Measurements from ENCODE around the gene SNAPC5. TPM values are rescaled to one million over a fixed set of nuclear protein-coding genes. Genes with fewer than 3 reads are reported as not detected.

The SNAPC5 gene
- total RNA-seq, 4 donors from 2014 or later, result 2.6 to 64.0 (median 32.1) TPM

DNA sequence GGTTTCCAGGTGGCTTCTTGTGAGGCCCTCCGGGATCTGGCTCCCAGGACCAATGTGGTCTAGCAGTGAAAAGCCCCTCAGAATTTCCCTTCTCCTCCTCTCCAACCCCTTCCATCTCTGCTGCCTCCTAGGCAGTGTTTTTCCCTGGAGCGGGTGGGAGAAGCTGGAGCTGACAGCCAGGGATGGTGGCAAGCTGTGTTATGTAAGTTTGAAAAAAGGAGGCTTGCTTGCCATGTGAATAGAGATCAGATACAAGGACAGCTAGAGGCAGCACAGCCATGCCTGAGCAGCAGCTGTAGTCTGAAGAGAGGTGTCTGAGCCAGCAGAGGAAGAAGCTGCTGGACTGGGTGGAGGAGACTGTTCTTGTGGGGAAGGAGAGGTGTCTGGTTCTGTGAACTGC, 20.6 kb downstream of the SNAPC5 start:
- intact Hi-C loops (cut with DNase I; ENCODE audit: low total_unique reads) (no loop called here), in situ Hi-C loops (cut with MboI; ENCODE audit: low pct_ligation_motif_present in 1 of 4, low pct_unique_long_range_greater_than_20kb in 1 of 4, low sequenced_read_pairs in 3 of 4) (loop anchor here in 1 of 4 donors (25.0 kb wide), 1 partner anchor 90 kb away; the partner anchor contains the start of gene MAP2K1)
- Histone ChIP-seq H3K4me1 (no peaks in the 10 kb centered on the region), H3K27me3 (no peaks in the 10 kb centered on the region), H3K27ac (no peak overlapping the region), H3K36me3 (peaks cover 0 to 9% (median 0%) of the 10 kb centered on the region in 4 donors), H3K9me3 (no peaks in the 10 kb centered on the region), H3K4me3 (no peak overlapping the region)
- DNase-seq, result no peak
- TF ChIP-seq POLR2AphosphoS5 (IDR thresholded peaks at IDR 0.05), result no peak
- TF ChIP-seq EP300 (IDR thresholded peaks at IDR 0.05; ENCODE audit: low read depth), result no peak
- no peak for TF ChIP-seq POLR2A (IDR thresholded peaks at IDR 0.05)
- TF ChIP-seq, protein P1, sequence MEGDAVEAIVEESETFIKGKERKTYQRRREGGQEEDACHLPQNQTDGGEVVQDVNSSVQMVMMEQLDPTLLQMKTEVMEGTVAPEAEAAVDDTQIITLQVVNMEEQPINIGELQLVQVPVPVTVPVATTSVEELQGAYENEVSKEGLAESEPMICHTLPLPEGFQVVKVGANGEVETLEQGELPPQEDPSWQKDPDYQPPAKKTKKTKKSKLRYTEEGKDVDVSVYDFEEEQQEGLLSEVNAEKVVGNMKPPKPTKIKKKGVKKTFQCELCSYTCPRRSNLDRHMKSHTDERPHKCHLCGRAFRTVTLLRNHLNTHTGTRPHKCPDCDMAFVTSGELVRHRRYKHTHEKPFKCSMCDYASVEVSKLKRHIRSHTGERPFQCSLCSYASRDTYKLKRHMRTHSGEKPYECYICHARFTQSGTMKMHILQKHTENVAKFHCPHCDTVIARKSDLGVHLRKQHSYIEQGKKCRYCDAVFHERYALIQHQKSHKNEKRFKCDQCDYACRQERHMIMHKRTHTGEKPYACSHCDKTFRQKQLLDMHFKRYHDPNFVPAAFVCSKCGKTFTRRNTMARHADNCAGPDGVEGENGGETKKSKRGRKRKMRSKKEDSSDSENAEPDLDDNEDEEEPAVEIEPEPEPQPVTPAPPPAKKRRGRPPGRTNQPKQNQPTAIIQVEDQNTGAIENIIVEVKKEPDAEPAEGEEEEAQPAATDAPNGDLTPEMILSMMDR (IDR thresholded peaks at IDR 0.05), result no peak
- 88% methylated on average over 2 of the region's 2 CpGs; no CpG with 5 or more reads in 1 of the 2 donors for WGBS, 2 donors (ENCODE audit: low coverage in 1 of 2)

DNA sequence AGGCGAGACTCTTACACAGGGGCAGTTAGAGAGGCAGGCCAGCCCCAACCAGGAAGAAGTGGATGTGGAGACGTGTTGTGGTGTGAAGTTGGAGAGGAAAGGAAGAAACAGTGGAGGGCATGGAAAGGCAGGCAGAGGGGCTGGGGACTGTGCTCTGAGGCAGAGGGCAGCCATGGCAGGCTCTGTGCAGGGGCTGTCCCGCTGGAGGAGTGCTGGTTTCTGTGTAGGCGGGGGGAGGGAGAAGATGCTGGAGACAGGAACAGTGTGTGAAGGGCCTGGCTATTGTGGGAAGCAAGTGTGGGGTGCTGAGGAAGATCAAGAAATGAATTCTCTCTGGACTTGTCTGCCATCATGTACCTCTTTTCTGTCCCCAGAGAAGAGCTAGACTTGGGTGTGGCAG, 21.0 kb downstream of the SNAPC5 start:
- Histone ChIP-seq H3K4me3 (no peak overlapping the region), H3K27me3 (no peaks in the 10 kb centered on the region), H3K9me3 (no peaks in the 10 kb centered on the region), H3K36me3 (peaks cover 0 to 4% (median 0%) of the 10 kb centered on the region in 4 donors), H3K4me1 (no peaks in the 10 kb centered on the region), H3K27ac (no peak overlapping the region)
- DNase-seq, result no peak
- intact Hi-C loops (cut with DNase I; ENCODE audit: low total_unique reads), result no loop called here
- TF ChIP-seq, protein P1 (IDR thresholded peaks at IDR 0.05), result no peak
- TF ChIP-seq EP300 (IDR thresholded peaks at IDR 0.05; ENCODE audit: low read depth) (no peak), POLR2AphosphoS5 (IDR thresholded peaks at IDR 0.05) (no peak), POLR2A (IDR thresholded peaks at IDR 0.05) (no peak)
- WGBS, 2 donors (ENCODE audit: low coverage in 1 of 2), result 88 to 94% methylated on average over 2 to 4 of the region's 4 CpGs
- in situ Hi-C loops (cut with MboI; ENCODE audit: low pct_ligation_motif_present in 1 of 4, low pct_unique_long_range_greater_than_20kb in 1 of 4, low sequenced_read_pairs in 3 of 4), result loop anchor here in 1 of 4 donors (25.0 kb wide), 1 partner anchor 89 kb away; the partner anchor contains the start of gene MAP2K1

DNA sequence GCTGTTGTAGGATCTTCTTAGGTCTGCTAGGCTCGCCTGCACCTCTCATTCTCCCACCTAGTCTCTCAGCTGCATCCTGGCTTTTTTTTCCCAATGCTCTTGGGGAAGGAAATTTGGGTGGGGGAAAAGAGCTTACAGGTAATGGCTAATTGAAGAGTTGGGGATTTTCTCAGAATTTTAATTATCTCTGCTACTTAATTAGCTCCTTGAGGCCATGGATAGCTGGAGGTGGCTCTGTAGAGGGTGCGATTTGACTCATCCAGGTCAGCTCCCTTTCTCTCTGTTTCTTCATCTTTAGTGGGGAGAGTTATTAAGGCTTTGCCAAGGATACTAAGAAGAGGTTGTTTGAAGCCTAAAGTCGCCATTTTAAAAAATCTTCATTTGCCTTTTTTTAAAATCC, 22.6 kb downstream of the SNAPC5 start:
- H3K27me3 ChIP-seq, result no peaks in the 10 kb centered on the region
- H3K4me1 ChIP-seq, result no peaks in the 10 kb centered on the region
- H3K27ac ChIP-seq, result no peak overlapping the region
- H3K9me3 ChIP-seq, result no peaks in the 10 kb centered on the region
- TF ChIP-seq, protein P1 (IDR thresholded peaks at IDR 0.05), result no peak
- TF ChIP-seq EP300 (IDR thresholded peaks at IDR 0.05; ENCODE audit: low read depth) (no peak), POLR2AphosphoS5 (IDR thresholded peaks at IDR 0.05) (no peak), POLR2A (IDR thresholded peaks at IDR 0.05) (no peak)
- no peak overlapping the region for H3K4me3 ChIP-seq
- 87 to 98% methylated on average over 3 of the region's 3 CpGs for WGBS, 2 donors (ENCODE audit: low coverage in 1 of 2)
- no peaks in the 10 kb centered on the region for H3K36me3 ChIP-seq
- intact Hi-C loops (cut with DNase I; ENCODE audit: low total_unique reads) (no loop called here), in situ Hi-C loops (cut with MboI; ENCODE audit: low pct_ligation_motif_present in 1 of 4, low pct_unique_long_range_greater_than_20kb in 1 of 4, low sequenced_read_pairs in 3 of 4) (loop anchor here in 1 of 4 donors (25.0 kb wide), 1 partner anchor 88 kb away; the partner anchor contains the start of gene MAP2K1)
- DNase-seq, result no peak

DNA sequence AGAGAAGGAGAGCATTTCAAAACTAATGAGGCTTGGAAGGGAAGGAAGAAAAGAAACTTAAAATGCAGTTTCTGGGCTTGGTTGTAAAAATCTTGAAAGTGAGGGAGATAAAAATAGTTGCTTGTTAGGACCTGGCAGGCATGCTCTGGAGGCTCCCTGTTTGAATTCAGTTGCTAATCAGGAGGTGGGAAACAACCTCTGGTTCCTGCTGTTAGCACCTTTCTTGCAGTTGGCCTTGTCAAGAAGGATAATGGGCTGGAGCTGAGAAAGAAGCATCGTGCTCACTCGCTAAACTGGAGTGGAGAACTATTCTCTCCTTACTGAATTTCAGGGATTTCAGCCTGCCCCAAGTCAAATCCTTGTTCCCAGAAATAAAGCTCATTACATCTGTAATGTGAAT, 23.4 kb downstream of the SNAPC5 start:
- in situ Hi-C loops (cut with MboI; ENCODE audit: low pct_ligation_motif_present in 1 of 4, low pct_unique_long_range_greater_than_20kb in 1 of 4, low sequenced_read_pairs in 3 of 4), result no loop called here
- H3K27ac ChIP-seq, result no peak overlapping the region

More for the DNA sequence above, 23.4 kb downstream of the SNAPC5 start:
- no peak for TF ChIP-seq POLR2A (IDR thresholded peaks at IDR 0.05)
- TF ChIP-seq, protein P1 (IDR thresholded peaks at IDR 0.05), result no peak
- Histone ChIP-seq H3K4me1 (no peaks in the 10 kb centered on the region), H3K4me3 (no peak overlapping the region), H3K27me3 (no peaks in the 10 kb centered on the region), H3K9me3 (no peaks in the 10 kb centered on the region), H3K36me3 (no peaks in the 10 kb centered on the region)
- intact Hi-C loops (cut with DNase I; ENCODE audit: low total_unique reads), result no loop called here
- no peak for DNase-seq
- WGBS, 2 donors (ENCODE audit: low coverage in 1 of 2), result 90% methylated on average over 2 of the region's 2 CpGs; no CpG with 5 or more reads in 1 of the 2 donors
